Iris pigment epithelial cell (primary cell): ENCODE measurements around the gene USP2.

ENCODE experiments used
- DNase-seq: peaks from one replicate; pipeline ENCODE4 v3.0.0-alpha.2; 2011; ENCODE audit warnings: low read depth

The USP2 gene

DNA sequence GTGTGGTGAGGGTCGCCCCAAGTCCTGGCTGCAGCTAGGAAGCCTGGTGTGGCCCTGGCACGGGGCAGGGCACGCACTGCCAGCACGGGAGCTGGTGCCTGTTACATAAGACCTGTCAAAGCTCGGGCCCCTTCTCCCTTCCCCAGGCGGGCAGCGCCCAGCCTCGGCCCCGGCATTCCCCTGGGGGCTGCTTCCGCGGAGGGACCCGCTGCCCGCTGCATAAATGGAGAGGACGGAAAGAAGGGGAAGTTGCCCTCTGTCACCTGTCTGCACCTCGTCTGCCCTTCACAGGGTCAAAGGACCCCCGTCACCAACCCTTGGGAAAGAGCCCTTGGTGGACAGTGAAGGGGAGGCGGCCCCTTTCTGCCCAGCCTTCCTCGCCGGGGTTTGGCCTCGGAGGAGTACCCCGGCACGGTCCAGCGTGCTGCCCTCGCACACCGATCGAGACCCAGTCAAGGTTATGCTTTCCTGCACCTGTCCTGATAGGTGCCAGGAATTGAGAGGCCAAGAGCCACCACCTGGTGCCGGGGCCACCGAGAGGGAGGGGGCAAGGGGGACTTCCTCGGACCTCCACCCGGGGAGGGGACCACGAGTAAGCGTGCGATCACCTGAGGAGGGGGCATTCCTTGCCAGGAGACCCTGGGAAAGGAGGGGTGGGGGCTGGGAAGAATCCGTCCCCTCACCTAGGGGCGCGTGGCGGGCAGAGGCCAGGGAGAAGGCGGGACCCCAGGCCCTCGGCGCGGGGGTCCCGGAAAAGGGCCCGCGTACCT is 18.2 kb downstream of the USP2 start:
- DNase-seq: no peak

- no peak for DNase-seq
Measured at GRCh38 chr11:119362741-119363080, 18.8 kb downstream of the USP2 start.

GRCh38 chr11:119361941-119362725 is 19.4 kb downstream of the USP2 start:
- no peak for DNase-seq

DNA sequence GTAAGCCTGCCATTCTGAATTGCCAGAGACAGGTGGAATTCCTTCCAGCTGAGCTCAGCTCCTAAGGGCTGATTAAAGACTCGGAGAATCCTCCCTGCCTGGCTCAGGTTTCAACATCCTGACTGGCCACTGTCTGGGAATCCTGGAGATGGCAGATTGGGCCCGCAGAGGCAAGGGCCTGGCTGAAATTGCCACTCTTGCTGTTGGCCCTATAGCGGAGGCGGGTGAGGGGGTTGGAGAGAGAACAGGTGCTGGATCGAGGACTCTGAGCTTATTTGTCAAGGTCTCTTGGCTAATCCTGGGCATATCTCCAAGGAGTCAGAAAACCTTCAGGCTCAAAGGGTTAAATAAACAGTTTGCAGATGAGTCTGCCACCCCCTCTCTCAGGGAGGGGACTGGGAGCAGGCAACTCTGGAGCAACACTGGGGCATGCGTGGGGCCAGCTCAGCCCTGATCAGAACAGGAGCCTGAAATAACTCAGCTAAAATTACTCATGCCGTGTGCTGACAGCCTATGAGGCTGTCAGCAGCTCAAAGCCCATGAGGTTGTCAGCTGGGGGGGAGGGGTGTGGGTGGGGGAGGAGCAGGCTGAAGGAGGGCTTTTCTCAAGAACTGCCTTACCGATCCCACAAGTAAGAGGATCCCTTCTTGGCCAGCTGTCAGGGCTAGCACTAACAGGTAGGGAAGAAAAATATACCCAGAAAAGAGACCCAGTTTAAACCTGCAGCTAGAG is 20.3 kb downstream of the USP2 start:
- peak; percentile 89 for DNase-seq

GRCh38 chr11:119359365-119360214 is 21.9 kb downstream of the USP2 start:
- DNase-seq: no peak

DNA sequence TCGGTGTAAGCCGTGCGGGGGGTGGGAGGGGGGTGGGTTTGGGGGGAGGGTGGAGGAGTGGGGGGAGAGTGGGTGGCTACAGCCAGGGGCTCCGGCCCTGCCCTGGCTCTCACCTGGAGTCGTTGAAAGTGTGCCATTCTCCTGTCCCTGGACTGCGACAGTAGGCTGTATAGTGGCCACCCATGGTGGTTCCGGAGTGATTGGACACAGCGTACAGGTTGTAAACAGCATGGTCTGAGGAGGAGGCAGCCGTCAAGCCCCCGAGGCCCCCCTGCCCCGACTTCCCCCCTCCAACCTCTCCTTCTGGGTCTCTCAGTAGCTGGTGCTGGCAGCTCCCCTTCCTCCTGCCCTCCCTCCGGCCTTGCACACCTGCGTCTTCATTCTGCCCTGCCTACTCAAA is 24.4 kb downstream of the USP2 start:
- no peak for DNase-seq

GRCh38 chr11:119356349-119357031 is 25.0 kb downstream of the USP2 start:
- DNase-seq: peak; percentile 66

DNA sequence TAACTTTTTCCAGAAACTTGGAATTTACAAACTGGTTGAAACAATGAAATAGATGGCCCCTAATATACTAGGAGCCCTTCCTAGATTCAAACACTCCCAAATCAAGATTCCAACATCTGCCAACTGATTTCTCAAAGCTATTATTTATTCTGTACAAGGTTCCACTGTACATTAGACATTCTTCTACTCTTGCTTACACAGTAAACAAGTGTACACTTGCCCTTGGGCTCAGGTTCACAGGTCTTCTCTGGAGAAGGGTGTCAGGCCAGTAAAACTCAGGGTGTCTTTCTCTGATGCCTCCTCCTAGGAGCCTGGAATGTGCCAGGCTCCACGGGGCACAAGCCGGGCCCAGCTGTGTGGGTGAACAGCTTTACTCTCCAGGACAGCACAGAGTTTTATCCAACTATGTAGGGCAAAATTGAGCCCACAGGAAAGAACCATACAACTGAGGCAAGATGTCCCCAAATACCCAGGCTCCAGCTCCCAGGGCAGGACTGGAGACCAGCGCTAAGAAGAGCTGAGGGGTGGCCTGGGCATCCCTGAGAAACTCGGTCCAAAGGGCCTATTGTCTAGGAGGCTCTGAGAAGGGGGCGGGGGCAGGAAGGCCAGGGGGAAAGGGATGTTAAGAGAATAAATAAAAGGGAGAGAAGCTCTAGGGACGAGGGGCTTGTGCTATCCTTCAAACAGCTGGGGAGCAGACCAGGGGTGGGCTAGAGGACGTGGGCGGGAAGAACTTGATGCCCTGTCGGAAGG is 26.2 kb downstream of the USP2 start:
- DNase-seq: no peak

- DNase-seq: no peak
Measured at GRCh38 chr11:119352857-119353260, 28.6 kb downstream of the USP2 start.

DNA sequence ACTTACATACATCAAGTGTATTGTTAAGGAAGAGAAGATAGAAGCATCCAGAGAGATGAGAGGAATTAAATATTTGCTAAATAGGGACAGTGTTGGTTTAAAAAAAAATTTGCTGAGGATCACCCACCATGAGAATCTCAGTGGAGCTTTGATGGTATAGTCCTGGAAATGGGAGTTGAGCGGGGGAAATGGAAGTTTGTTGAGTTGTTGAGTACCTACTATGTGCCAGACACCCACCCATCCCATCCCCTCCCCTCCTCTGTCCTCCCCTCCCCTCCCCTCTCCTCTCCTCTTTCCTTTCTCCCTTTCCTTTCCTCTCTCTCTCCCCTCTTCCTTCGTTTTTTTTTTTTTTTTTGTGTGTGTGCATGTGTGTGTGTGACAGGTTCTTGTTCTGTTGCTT is 30.3 kb downstream of the USP2 start:
- no peak for DNase-seq

DNA sequence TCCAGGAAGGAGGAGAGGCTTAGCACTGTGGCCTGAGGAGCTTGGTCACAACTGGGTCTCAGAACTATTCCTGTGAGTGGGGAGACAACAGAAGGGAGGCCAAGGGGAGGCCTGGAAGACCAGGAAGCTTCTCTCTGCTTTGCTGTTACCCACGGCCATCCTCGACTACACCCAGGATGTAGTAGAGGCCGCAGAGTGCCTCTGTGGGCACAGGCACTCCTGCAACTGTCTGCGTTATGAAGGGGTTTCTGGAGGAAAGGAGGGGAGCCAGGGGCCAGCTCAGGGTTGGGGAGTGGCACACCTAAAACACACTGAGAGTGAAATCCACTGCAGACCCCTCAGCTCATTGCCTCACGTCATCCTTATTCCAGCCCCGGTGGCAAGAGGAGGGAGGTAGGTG is 31.2 kb downstream of the USP2 start:
- no peak for DNase-seq

- DNase-seq: no peak
Measured at GRCh38 chr11:119347940-119348605, 33.4 kb downstream of the USP2 start.

- DNase-seq: no peak
Measured at GRCh38 chr11:119347242-119347641, 34.2 kb downstream of the USP2 start.

DNA sequence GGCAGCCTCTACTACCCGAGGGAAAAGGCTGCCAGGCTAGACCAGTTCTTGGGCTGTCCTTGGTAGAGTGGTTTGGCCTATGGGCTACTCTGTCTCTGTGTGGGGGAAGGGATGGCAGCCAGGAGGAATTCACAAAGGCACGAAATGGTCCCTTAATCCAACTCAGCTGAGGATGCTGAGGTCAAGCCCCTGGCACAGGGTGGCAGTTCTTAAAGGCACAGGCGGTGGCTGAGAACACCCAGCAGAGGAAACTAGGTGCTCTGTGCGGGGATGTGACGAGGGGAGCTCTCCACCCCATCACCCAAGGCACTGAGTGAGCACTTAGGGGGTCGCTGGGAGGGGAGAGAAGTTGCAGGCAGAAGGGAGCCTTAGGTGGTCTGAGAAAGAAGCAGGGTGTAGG is 34.9 kb downstream of the USP2 start, which contains the start of gene MFRP:
TSS of gene MFRP (minus strand) at position 101 of the 400 bp plus-strand sequence. CDS start 192 bp downstream, outside the sequence.
- no peak for DNase-seq

GRCh38 chr11:119345685-119346084 is 35.8 kb downstream of the USP2 start:
- DNase-seq: no peak

- no peak for DNase-seq
Measured at GRCh38 chr11:119344291-119345010, 37.0 kb downstream of the USP2 start.

DNA sequence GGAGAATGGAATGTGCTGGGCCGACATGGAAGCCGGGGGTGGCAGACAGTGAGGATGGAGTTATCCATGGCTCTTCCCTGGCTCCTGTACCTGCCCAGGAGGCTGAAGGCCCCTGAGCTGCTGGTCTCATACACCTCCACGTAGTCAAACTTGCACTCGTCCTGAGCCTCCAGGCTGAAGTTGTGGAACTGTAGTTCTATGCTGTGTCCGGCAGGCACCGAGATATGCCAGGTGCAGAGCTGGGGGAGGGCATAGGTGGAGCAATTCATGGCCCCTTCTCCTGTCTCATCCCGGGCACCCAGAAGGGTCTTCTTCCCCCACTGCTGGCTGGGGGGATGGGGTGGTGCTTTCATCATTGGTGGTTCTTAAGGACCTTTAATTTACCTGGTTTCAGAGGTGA is 37.8 kb downstream of the USP2 start:
- DNase-seq: no peak

DNA sequence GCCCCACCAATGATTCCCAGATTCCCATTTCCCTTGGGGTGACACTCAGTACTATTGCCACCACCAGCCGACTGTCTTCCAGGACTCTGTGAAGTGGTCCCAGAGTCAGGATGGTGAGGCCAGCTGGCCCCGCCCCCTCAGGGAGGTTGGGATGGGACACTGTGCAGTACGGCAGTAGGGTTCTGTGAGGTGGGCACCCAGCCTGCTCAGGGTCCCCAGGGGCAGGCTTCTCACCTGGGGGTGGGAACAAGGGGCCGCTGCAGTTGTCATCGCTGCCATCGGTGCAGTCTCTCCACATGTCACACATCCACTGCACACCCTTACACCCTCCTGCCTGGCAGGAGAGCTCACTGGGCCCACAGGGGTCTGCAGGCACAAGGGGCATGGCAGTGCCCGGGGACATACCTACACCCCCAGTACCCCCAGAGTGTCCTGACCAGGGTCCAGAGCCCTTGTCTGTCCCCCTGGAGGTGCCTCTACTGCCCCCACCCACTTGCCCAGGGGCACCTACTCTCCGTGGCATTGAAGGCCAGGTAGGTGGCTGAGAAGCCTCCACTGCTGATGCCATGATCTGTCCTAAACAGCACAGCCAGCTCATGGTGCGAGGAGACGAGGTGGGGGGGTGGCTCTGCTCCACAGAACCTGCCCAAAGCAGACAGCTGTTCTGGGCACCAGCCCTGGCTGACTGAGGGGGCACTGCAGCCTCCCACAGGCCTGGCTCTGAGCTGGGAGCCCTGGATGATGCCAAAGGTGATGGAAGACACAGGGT is 38.9 kb downstream of the USP2 start:
- no peak for DNase-seq

DNA sequence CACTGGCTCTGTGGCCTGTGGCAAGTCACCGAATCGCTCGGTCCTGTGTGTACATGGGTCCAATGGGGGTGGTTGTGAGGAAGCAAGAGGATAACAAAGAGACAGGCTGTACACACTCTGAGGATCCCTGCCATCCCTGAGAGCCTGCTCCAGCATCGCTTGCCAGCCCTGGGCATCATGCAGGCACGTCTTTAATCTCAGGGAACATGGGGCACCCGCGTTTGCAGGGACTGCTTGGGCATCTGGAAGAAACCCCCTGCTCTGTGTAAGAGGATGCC is 39.5 kb downstream of the USP2 start:
- DNase-seq: no peak
